Measurements from ENCODE around the gene AQP9. TPM values are rescaled to one million over a fixed set of nuclear protein-coding genes. Genes with fewer than 3 reads are reported as not detected.

Gene AQP9
- total RNA-seq, 4 donors from 2014 or later, result 1.8 to 3.9 TPM; not detected in 2

DNA sequence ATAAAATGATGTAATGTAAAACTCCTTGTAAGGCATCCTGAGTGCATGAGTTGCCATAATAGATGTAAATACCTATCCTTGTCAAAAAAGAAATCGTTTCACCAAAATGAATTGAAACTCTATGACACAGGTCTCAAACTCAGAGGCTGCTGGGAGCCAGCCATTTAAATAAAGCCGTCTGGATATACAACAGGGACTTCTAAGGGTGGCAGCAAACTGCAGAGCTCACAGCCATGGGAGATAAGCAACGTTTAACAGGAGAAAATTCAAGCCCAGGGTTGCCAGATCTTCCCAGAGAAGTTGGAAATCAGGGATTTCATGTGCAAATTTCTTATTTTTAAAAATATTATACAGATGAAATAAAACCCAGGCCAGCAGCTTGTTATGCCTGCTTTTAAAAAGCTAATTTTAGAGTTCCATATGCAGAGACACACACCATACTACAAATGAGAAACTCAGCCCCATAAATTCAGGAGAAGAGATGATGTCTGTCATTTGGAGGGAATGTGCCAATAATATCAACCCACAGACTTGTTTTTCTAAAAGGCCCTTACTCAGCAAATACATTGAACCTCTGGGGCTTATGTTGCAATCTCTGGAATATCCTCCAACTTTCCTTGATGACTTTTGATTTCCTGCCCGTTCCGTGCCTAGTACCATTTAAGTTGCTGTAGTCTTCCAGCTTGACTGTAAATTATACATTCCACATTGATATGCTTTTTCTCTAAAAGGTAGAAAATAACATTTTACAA lies 75.6 kb downstream of the AQP9 start:
- no peak for DNase-seq (ENCODE audit: low spot score in 2 of 2)
- 55 to 59% methylated on average over 5 of the region's 5 CpGs for WGBS, 2 donors
- no peaks in the 10 kb centered on the region for H3K9me3 ChIP-seq
- peak overlapping the region in 1 of 4 donors; percentile 9 for H3K27ac ChIP-seq
- TF ChIP-seq POLR2A (IDR thresholded peaks at IDR 0.05), result no peak
- peak in 1 of 2 donors; percentile 49 for TF ChIP-seq EP300 (IDR thresholded peaks at IDR 0.05)
- H3K4me1 ChIP-seq, result peaks cover 0 to 16% (median 0%) of the 10 kb centered on the region in 4 donors
- H3K4me3 ChIP-seq, result no peak overlapping the region
- H3K27me3 ChIP-seq, result no peaks in the 10 kb centered on the region
- no peaks in the 10 kb centered on the region for H3K36me3 ChIP-seq

DNA sequence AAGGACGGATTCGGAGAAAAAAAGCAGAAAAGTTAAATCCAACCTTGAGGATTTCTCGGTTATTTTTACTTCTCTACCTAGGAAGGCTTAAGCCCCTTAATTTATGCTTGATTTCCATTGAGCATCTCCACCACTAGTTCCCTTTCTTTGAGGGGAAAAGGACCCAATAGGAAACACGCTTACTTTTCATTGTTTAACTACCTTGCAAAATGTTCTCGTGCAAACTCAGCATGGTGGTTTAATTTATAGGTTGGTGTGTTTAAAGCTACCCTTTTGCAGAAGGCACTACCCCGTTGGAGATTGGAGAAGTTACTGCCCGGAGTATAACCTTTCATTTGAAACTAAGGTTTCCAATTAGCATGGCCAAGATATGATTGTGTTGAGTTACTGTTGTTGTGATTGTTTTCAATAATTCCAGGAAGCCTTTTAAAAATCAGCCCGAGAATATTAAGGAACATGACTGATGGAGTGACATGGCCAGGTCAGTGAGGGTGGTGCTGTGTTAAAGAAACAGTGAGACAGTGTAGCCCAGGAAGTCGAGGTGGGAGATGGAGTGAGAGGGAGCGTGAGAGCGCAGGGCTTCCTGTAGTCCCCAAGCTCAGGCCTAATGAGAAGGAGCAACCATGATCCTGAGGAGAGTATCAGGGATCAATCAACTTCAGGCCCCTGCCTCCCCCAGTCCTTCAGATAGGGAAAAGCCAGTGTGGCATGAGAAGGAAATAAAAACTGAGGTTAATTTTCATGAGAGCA lies 76.6 kb downstream of the AQP9 start:
- TF ChIP-seq EP300 (IDR thresholded peaks at IDR 0.05) (no peak), POLR2A (IDR thresholded peaks at IDR 0.05) (no peak)
- TF ChIP-seq, protein P1, sequence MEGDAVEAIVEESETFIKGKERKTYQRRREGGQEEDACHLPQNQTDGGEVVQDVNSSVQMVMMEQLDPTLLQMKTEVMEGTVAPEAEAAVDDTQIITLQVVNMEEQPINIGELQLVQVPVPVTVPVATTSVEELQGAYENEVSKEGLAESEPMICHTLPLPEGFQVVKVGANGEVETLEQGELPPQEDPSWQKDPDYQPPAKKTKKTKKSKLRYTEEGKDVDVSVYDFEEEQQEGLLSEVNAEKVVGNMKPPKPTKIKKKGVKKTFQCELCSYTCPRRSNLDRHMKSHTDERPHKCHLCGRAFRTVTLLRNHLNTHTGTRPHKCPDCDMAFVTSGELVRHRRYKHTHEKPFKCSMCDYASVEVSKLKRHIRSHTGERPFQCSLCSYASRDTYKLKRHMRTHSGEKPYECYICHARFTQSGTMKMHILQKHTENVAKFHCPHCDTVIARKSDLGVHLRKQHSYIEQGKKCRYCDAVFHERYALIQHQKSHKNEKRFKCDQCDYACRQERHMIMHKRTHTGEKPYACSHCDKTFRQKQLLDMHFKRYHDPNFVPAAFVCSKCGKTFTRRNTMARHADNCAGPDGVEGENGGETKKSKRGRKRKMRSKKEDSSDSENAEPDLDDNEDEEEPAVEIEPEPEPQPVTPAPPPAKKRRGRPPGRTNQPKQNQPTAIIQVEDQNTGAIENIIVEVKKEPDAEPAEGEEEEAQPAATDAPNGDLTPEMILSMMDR (IDR thresholded peaks at IDR 0.05), result no peak
- Histone ChIP-seq H3K36me3 (no peaks in the 10 kb centered on the region), H3K4me3 (no peak overlapping the region), H3K4me1 (peaks cover 0 to 16% (median 0%) of the 10 kb centered on the region in 4 donors), H3K9me3 (peaks cover 0 to 3% (median 0%) of the 10 kb centered on the region in 4 donors), H3K27me3 (no peaks in the 10 kb centered on the region), H3K27ac (no peak overlapping the region)
- 78% methylated on average over 11 of the region's 11 CpGs for WGBS, 2 donors
- DNase-seq (ENCODE audit: low spot score in 2 of 2), result no peak

DNA sequence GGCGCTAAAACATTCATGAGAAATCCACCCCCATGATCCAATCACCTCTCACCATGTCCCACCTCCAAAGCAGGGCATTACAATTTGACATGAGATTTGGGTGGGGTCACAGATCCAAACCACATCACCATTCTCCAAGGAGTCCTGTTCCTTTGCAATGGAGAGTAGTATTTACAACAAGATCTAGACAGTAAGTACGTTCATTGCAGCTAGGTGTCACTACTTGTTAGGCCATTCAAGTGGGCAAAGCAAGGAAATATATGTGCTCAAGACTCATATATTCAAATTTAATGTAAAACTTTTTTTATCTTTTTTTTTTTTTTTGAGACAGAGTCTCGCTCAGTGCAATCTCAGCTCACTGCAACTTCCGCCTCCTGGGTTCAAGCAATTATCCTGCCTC lies 79.3 kb downstream of the AQP9 start:
- Histone ChIP-seq H3K36me3 (no peaks in the 10 kb centered on the region), H3K4me1 (peaks cover 0 to 16% (median 0%) of the 10 kb centered on the region in 4 donors), H3K9me3 (peaks cover 0 to 3% (median 0%) of the 10 kb centered on the region in 4 donors), H3K27ac (no peak overlapping the region), H3K27me3 (no peaks in the 10 kb centered on the region), H3K4me3 (no peak overlapping the region)
- DNase-seq (ENCODE audit: low spot score in 2 of 2), result no peak
- no peak for TF ChIP-seq POLR2A (IDR thresholded peaks at IDR 0.05)
- no peak for TF ChIP-seq EP300 (IDR thresholded peaks at IDR 0.05)
- TF ChIP-seq, protein P1 (IDR thresholded peaks at IDR 0.05), result no peak
- 89 to 92% methylated on average over 4 of the region's 4 CpGs for WGBS, 2 donors

DNA sequence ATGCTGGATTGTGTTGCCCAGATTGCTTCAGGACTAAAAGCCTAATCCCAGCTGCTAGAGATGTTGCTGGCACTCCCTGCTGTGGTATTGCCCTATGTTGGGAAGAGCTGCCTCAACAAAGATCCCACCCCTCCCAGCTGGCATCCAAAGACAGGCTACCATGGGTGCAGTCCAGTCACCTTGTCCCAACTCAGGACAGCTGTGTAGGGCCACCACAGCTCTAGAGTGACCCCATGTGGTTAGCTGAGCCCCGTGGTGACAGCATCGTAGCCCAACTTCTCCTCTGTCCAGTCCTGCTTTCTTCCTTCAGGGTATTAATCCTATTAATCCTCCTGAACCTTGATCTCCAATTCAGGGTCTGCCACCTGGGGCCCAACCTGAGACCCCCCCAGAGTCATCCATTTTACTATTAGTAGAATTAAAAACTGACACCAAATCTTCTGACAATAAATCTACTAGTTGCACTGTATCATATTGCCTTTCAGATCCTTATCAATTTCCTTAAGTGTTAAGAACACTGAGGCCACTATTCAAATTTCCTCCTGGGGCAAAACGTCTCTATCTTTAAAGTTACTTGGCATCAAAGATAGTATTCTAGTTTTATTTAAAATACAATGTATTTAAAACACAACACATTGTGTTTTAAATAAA lies 83.5 kb downstream of the AQP9 start:
- H3K36me3 ChIP-seq, result no peaks in the 10 kb centered on the region
- peaks cover 0 to 3% (median 0%) of the 10 kb centered on the region in 4 donors for H3K9me3 ChIP-seq
- H3K27me3 ChIP-seq, result no peaks in the 10 kb centered on the region
- DNase-seq (ENCODE audit: low spot score in 2 of 2), result no peak
- WGBS, 2 donors, result 33 to 41% methylated on average over 3 of the region's 3 CpGs
- H3K4me3 ChIP-seq, result no peak overlapping the region
- H3K4me1 ChIP-seq, result peaks cover 0 to 7% (median 3%) of the 10 kb centered on the region in 4 donors
- TF ChIP-seq, protein P1 (IDR thresholded peaks at IDR 0.05), result peak in 1 of 5 experiments; percentile 32
- TF ChIP-seq POLR2A (IDR thresholded peaks at IDR 0.05), result no peak
- no peak overlapping the region for H3K27ac ChIP-seq

DNA sequence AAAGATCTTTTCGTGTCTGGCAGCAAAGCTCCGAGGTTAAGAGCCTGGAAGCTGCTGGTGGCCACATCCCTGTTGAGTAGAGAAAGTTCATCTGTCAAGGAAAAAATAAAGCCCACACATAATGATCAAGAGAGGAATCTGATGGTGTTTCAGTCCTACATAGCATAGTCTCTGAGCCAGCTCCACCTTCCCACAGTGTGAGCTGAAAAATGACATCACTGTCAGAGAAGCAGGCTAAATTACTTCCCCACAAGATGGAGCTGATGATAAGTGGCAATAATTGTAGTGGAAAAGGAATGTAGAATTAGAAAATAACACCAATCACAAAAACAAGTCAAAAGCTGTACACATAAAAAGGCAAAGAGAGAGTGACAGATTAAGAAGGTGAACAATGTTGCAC lies 84.5 kb downstream of the AQP9 start:
- Histone ChIP-seq H3K4me3 (no peak overlapping the region), H3K27me3 (no peaks in the 10 kb centered on the region), H3K9me3 (peaks cover 0 to 3% (median 0%) of the 10 kb centered on the region in 4 donors), H3K4me1 (peaks cover 0 to 7% (median 3%) of the 10 kb centered on the region in 4 donors), H3K36me3 (no peaks in the 10 kb centered on the region), H3K27ac (no peak overlapping the region)
- TF ChIP-seq, protein P1 (IDR thresholded peaks at IDR 0.05), result no peak
- TF ChIP-seq EP300 (IDR thresholded peaks at IDR 0.05) (no peak), POLR2A (IDR thresholded peaks at IDR 0.05) (no peak)
- 74 to 81% methylated on average over 2 of the region's 2 CpGs for WGBS, 2 donors
- no peak for DNase-seq (ENCODE audit: low spot score in 2 of 2)

All from tibial nerve (tissue), 4 donors.